Measurements from ENCODE around the gene TTC7B. TPM values are rescaled to one million over a fixed set of nuclear protein-coding genes. Genes with fewer than 3 reads are reported as not detected.

Gene TTC7B
- total RNA-seq, 1 donor from 2014 or later = 82.6 TPM

DNA sequence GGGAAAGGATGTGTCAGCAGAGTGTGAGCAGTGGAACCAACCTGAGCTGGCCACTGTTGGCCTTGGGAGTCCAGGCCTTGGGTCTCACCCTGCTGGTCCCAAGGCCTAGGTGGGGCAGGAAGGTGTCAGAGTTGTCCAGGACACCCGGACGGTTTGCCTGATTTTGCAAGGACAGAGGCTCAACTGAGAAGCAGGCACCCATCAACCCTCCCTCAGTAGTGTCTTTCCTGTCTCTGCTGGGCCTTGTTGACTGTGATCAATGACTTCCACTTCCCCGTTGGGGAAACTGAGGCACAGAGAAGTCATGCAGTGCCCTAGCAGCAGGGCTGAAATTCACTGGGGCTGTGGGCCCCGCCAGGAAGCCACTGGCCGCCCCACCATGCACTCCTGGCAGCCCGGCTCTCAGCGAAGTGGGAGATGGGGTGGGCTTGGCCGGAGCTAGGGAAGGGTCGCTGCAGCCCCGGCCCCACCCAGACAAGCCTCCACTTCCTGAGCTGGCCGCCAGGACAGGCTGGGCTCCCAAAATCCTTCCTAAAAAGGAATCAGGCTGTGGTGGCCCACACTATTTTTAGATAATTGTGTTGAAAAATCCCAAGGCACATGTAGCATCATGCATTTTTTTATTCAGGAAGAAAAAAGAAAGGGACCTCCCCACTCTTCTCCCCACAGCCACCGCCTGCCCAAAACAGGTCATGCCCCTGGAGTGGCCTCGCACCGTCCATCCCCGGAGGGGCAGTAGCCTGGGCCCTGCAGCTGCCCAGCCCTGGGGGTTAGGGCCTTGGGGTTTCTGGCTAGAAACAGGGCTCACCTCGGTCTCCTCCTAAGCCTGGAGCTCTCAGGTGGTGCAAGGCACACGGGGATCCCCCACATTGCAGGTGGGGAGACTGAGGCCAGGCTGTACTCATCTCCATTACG lies 292.0 kb downstream of the TTC7B start:
- TF ChIP-seq CTCF (conservative IDR thresholded peaks at IDR 0.05; ENCODE audit: low read depth, low read length) = no peak
- no peak overlapping the region for H3K4me3 ChIP-seq (ENCODE audit: low read depth, low read length)
- no peak for DNase-seq (ENCODE audit: low read depth)

- DNase-seq (ENCODE audit: low read depth) = no peak
- no peak for TF ChIP-seq CTCF (conservative IDR thresholded peaks at IDR 0.05; ENCODE audit: low read depth, low read length)
Measured at GRCh38 chr14:90523544-90523943, 292.7 kb downstream of the TTC7B start.

DNA sequence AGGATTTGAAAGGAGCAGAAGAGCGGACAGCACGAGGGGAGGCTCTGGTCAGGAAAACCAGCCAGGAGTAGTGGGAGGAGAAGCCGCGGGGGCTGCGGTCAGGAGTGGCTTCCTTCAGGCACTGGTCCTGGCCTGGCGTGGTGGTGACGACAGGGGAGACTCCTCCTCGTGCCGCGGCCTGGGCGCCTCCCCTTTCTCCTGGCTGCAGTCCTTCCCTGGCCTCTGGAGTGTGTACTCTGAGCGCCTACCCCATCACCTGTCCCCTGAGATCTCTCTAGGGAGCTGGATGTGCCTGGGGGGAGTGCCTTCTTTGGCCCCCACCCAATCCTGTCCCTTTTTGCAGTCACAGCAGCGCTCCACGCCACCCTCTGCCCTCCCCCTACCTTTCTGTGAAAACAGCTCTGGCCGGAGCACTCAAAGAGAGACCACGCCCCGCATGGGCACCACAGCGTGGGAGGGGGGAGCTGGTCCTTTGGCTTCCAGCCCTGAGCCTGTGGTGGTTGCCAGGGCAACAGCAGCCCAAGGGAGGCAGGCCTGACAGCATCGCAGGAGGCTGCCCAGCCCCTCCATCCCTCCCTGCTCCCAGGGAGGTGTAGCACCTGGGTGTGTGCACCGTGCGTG lies 293.5 kb downstream of the TTC7B start:
- H3K4me3 ChIP-seq (ENCODE audit: low read depth, low read length) = no peak overlapping the region
- TF ChIP-seq CTCF (conservative IDR thresholded peaks at IDR 0.05; ENCODE audit: low read depth, low read length) = no peak
- DNase-seq (ENCODE audit: low read depth) = no peak

More at GRCh38 chr14:90523544-90523943, 292.7 kb downstream of the TTC7B start:
- H3K4me3 ChIP-seq (ENCODE audit: low read depth, low read length) = no peak overlapping the region

DNA sequence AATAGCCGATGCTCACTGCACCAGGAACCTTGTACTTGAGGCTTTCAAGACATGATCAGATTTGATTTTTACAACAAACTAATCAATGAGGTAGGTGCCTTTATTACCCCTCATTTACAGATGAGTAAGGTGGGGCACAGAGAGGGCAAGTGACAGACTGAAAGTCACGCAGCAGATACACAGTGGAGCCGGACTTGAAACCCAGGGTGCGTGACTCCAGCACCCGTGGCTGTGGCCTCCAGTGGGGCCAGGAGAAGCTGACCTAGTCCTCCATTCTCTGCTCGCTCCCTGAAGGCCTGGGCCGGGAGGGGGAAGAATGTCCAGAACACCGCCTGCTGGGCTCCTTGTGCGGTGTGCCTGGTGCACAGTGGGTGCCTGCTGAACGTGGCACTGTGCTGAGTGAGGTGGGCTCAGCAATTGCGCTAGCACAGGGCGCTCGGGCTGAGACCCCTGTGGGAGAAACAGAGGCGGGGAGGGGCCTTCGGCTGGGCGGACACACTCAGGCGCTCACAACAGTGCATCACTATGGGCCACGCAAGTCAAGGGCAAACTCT lies 294.2 kb downstream of the TTC7B start:
- TF ChIP-seq CTCF (conservative IDR thresholded peaks at IDR 0.05; ENCODE audit: low read depth, low read length) = no peak
- no peak overlapping the region for H3K4me3 ChIP-seq (ENCODE audit: low read depth, low read length)
- no peak for DNase-seq (ENCODE audit: low read depth)

DNA sequence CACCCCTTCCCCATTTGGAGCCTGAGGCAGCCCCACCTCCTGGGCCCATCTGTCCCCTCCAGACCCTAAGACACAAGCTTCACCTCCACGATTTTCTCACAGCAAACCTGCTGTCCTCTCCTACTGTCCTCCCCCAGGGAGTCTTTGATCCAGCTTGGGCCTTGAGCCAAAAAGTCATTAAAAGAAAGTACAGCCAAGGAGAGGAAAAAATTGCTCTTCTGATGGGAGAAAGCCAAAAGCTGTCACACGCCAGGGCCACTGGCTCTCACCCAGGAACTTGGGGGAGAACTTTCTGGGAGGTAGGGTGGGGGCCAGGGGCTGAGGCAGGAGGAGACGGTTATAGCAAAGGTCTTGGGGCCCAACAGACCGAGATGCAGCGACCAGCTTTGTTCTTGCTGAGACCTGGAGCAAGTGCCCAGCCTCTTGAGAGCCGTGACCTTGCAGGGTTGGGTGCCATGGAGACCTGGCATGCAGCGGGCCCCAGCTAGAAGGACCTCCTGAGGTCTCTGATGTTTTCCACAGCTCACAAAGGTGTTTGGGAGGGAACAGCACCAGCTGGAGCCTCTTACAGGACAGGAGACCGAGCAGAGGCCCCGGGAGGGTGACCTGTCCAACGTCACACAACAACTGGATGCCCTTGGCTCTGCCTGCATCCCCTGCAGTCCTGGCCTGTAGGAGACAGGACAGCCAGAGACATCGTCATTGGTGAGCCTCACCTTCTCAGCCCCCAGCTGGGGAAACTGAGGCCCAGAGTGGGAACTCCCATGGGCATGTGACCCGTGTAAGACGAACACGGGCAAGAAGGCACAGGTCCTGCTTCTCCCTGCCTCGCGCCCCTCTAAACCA lies 294.9 kb downstream of the TTC7B start:
- no peak overlapping the region for H3K4me3 ChIP-seq (ENCODE audit: low read depth, low read length)
- TF ChIP-seq CTCF (conservative IDR thresholded peaks at IDR 0.05; ENCODE audit: low read depth, low read length) = no peak
- no peak for DNase-seq (ENCODE audit: low read depth)

GRCh38 chr14:90520326-90520725 lies 295.9 kb downstream of the TTC7B start:
- DNase-seq (ENCODE audit: low read depth) = no peak
- no peak for TF ChIP-seq CTCF (conservative IDR thresholded peaks at IDR 0.05; ENCODE audit: low read depth, low read length)
- no peak overlapping the region for H3K4me3 ChIP-seq (ENCODE audit: low read depth, low read length)
